COLO829 (cell line): ENCODE results near the gene PRKN.
A peak's percentile ranks its signal among the peaks of the same experiment; 100 is the strongest.

Source experiments
- DNase-seq: peaks from one replicate; pipeline ENCODE4 v3.0.0; 2012; ENCODE audit warnings: low spot score

The PRKN gene

DNA sequence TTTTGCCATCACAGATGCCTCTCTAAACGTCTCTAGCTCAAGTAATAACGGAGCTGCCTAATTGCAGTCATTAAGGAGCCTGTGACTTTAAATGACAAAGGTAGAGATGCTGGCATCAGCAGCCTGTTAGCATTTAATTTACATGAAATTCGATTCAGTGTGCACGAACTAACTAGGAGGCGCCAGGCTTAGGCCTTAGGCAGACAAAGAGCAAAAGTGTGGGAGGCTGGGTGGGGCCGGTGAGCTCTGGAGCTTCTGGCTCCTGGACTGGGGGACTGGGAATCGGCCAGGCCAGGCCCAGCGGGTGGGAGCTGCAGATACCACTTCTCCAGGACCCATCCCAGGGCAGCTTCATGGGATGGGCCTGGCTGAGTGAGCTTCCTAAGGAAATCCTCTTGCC is 1283.7 kb downstream of the PRKN start:
- no peak for DNase-seq

DNA sequence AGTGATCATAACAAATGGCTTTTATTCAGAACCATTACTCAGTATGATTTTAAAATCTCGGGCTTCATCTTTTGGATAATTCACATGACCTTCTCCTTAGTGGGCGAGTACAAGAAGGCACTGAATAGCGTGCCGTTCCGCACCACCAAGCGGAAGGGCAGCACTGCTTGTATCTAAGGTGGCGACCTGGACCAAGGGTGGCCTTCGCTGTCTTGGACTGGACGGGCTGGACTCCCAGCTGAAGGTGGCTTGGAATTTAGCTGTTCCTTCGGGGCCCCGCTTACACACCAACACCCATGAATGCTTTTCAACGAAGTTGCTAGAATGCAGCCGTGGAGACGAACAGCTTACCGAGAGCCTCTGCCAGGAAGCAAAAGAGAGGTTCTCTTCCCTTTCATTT is 1285.1 kb downstream of the PRKN start:
- DNase-seq, result no peak

- no peak for DNase-seq
Observed at GRCh38 chr6:161440299-161440698, 1287.3 kb downstream of the PRKN start.

GRCh38 chr6:161439093-161439492 is 1288.5 kb downstream of the PRKN start:
- DNase-seq, result peak; percentile 45

DNA sequence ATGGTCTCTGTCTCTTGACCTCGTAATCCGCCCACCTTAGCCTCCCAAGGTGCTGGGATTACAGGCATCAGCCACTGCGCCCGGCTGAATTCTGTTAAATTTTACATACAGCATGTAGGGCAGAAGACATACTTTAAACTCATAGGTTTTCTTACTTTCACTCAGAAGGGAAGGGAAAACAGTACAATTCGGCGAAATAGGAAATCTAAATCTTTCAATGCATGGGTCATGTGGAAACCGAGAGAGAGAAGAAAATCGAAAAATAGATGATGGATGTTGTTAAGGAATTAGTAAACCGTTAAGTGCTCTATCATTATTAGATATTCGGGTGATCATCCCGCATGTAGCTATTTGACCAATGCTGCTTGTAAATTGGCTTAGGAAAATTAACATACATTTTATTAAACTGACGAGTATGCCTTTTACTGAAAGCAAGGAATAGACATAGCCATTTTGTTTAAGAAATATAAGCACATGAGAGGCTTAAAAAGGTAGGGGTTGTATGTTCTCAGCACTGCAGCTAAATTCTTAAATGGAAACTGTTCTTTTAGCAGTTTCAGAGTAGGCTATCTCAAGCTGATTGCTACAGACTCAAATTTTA is 1289.0 kb downstream of the PRKN start:
- DNase-seq, result no peak

DNA sequence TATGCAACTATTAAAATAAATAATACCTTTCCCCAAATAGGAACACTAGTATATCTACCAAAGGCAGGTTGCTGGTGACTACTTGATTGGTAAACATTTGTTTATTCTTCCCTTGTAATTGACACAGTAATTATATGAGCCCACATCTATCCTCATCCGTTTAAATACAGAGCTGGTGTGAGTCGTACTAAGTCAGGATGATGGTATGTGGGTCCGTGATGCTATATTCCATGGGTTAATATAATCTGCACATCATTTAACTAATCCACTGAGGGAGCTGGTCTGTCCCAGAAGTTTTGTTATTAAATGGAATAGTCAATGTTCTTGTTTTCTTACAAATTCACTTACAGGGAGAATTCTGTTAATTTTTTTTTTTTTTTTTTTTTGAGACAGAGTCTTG is 1289.7 kb downstream of the PRKN start:
- DNase-seq, result no peak

DNA sequence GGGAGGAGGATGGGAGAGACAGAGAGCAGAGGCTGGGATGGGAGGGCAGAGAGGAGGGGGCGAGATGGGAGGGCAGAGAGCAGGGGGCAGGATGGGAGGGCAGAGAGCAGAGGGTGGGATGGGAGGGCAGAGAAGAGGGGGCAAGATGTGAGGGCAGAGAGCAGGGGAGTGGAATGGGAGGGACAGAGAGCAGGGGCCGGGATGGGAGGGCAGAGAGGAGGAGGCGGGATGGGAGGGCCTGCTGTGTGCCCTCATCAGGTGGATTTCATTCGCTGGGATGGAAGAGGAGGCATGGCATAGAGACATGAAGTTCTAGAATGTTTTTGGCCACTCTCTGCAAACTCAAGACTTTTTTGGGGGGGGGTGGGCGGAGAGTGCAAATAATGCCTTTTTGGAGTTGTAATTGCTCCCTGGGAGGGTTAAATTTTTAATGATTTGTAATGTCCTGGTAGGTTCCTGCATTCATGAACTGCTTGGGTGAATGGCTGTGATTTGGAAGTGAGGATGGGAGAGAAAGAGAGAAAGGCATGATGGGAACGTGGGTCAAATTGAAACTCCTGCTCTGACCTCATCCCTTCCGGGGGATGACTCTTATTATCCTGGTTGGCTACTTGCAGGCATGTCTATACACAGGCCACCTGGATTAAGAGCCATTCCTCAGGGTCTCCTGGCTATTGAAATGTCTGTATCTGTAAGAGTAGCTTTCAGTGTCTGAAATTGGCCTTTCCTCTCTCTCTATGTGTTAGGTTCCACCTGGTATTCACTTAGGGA is 1291.3 kb downstream of the PRKN start:
- no peak for DNase-seq

DNA sequence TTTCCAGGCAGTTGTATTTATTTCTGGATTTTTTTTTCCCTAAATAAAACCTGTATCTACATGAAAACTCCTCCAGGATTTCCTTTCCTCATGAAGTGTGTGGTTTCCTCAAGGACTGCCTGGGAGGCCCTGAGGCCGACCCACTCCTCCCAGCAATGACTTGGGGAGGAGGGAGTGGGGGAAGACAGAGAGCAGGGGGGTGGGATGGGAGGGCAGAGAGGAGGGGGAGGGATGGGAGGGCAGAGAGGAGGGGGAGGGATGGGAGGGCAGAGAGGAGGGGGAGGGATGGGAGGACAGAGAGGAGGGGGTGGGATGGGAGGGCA is 1291.9 kb downstream of the PRKN start:
- no peak for DNase-seq

GRCh38 chr6:161434921-161435747 is 1292.4 kb downstream of the PRKN start:
- DNase-seq, result peak; percentile 12

DNA sequence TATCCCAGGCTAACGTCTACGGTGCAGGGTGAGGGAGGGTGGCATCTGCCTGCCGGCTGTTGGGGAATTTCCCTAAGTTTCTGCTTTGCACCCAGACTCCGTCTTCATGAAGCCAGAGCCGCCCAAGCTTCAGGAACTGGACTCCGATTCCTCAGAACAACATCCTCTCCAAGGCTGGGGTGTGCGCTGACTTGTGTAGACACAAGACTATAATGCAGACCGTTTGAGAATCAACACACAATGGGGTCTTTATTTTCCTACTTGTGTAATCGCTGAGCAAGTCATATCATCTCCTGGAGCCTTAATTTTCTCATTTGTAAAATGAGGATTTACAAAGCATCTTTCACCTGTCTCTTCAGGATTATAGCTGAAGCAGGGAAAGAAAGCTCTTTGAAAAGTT is 1293.2 kb downstream of the PRKN start:
- DNase-seq, result peak; percentile 19

DNA sequence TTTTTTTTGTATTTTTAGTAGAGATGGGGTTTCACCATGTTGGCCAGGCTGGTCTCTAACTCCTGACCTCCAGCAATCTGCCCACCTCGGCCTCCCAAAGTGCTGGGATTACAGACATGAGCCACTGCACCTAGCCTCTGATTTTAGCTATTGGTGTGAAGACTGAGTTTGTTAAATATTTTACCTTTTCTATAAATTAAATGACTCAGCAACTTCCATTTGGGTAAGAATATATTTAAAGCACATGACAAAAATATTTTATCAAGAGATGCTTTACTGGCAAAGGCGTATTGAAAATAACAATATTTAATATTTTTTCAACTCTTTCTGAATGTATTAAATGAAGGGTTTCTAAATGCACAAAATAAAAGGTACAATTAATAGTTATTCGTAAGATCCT is 1295.0 kb downstream of the PRKN start:
- DNase-seq, result no peak

DNA sequence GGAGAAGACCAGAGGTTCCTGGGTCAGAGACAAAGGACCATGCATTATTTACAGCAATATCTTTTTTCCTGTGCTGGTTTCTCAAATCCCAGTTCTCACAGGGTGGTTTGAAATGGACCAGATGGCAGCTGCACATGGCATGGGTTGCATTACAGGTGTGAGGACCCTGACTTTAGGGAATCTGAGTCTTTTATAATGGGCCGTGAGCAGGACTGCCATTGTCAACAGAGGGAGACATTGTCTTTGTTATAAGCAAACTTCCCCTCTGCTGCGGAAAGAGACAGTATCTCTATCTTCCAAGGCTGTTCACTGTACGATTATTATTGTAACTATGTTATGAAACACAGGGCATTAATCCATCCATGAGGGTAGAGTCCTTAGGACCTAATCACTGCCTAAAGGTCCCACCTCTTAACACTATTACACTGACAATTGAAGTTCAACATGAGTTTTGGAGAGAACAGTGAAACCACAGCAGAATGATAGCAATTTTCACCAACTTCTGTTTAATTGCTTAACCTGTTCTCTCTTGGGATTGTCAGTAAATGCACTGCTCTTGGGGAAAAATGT is 1297.6 kb downstream of the PRKN start:
- no peak for DNase-seq

GRCh38 chr6:161424421-161424820 is 1303.1 kb downstream of the PRKN start:
- DNase-seq, result no peak

DNA sequence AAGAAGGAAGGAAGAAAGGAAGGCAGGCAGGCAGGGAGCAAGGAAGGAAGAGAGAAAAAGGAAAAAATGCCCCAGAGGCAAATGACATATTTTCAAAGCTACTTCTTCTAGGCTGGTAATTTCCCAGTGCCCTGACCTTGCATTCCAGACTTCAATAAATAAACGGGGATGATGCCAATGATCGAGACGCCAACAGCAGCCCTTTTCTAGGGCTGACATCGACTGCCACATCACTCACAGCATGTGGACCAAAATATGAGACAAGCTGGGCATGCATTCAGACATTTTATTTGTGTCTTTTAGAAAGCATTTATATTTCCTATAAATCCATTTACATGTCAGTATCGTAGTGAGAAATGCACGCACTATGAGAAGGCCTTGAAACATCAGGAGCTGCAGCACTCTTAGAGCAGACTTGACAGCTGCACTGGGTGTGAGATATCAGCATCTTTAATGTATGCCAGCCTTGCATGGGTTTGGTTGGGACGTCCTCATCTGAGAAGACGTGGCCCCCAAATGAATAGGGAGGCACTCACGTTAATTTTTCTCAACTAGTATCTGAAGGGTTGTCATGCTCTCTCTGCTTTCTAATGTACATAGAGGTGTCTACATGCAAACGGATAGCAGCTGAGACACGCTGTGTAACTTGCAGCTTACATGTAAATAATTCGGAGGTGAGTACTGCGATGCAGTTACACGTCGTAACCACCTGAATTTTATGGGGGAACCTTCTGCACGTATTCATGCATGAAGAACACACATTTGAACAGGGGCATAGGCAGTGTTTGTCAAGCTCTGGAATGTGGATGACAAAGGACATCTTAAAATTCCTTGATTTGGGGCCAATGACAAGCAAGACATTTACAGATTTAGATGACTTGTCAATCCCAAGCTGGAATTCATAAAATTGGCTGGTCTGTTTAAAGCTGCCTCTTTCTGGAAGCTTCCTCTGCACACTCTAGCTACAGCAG is 1304.6 kb downstream of the PRKN start:
- no peak for DNase-seq

DNA sequence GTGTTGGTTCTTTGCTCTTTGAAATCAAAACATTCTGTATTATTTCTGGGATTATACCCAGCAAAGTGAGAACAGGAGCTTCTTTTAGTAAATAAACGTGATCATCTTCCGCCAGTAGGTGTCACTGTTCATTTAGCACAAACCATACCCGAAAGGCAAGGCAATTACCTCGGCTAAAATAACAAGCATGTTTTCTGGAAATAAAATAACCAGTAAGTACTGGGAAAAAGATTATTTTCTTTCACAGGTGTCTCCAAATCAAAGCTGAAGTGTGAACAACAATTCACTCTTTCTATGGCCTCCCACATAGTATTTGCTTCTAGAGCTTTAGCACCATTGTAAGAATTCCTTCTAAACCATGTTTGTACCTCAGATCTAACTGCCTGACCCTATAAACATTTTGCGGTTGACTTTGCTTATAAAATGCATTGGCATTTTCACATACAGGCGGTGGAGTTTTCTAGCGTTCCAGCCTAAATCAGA is 1309.1 kb downstream of the PRKN start:
- DNase-seq, result peak; percentile 62

GRCh38 chr6:161417717-161418462 is 1309.7 kb downstream of the PRKN start:
- no peak for DNase-seq

GRCh38 chr6:161415302-161415855 is 1312.2 kb downstream of the PRKN start:
- no peak for DNase-seq

DNA sequence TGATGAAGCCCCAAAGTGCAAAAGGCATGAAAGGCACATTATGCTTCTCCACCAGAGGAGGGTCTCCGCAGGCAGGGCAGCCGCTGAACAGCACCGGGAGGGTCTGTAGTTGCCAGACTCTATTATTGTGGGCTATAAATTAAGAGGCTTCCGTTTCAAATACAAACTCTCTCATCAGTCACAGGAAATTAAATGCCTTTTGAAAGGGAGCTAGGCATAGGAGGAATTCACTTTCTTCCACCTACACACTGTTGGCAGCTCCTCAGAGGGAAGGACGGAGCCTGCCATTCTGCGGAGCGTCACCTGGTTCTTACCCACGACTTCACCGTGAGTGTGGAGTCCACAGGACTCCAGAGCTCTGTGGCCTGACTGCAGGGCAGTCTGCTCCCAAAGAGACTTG is 1312.9 kb downstream of the PRKN start:
- no peak for DNase-seq

- DNase-seq, result no peak
Observed at GRCh38 chr6:161414180-161414579, 1313.4 kb downstream of the PRKN start.

DNA sequence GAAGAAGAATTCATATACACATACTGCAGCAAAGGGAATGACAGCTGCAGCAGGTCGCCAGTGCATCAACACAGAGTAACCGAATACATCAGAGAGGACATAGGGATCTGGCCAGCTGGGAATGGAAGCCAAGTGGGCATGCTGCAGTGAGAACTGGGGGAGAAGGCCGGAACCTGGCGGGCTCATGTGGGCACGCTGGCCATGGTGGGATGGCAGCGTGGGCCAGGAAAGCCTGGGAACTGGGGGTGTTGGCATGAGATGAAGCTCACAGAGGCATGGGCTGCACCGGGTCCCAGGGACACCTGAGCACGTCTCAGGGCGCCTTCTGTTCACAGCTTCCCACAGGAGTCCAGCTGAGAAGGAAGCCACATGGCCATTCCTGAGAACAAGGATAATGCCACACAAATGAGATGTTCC is 1314.2 kb downstream of the PRKN start:
- DNase-seq, result no peak
